ENCODE data around the gene YIPF3. TPM values are rescaled to one million over a fixed set of nuclear protein-coding genes. Genes with fewer than 3 reads are reported as not detected.
"Not testable (repeated sequence)": the region's sequence is repeated elsewhere in the genome, so short reads cannot be mapped to it uniquely, and the experiment has no call there.

YIPF3 gene
- total and polyA plus RNA-seq, 9 donors = 59.5 to 98.0 (median 89.5) TPM

DNA sequence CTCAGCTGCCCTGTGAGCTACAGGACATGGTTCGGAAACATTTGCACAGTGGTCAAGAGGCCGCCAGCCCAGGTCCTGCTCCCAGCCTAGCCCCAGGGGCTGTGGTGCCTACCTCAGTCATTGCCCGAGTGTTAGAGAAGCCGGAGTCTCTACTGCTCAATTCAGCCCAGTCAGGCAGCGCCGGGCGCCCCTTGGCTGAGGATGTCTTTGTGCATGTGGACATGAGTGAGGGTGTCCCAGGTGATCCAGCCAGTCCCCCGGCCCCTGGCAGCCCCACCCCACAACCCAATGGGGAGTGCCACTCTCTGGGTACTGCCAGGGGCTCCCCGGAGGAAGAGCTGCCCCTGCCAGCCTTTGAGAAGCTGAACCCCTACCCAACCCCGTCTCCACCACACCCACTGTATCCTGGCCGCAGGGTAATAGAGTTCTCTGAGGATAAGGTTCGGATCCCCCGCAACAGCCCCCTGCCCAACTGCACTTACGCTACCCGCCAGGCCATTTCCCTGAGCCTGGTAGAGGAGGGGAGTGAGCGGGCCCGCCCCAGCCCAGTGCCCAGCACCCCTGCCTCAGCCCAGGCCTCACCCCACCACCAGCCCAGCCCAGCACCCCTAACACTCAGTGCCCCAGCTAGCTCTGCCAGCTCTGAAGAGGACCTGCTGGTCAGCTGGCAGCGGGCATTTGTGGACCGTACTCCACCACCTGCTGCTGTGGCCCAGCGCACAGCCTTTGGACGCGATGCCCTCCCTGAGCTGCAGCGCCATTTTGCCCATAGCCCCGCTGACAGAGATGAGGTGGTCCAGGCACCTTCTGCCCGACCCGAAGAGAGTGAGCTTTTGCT lies 11.8 kb downstream of the YIPF3 start:
- H3K36me3 ChIP-seq (ENCODE audit: control insufficient read depth, insufficient read depth, low read length) = peaks cover 55% of the 10 kb centered on the region
- H3K27ac ChIP-seq (ENCODE audit: low read length) = no peak overlapping the region
- H3K4me3 ChIP-seq (ENCODE audit: low read length) = no peak overlapping the region
- DNase-seq = no peak
- peaks cover 27% of the 10 kb centered on the region for H3K4me1 ChIP-seq (ENCODE audit: control insufficient read depth, insufficient read depth, low read length)
- peaks cover 17% of the 10 kb centered on the region for H3K27me3 ChIP-seq (ENCODE audit: control insufficient read depth, insufficient read depth, low read length)
- H3K9me3 ChIP-seq (replicated peaks; ENCODE audit: control insufficient read depth, low read depth, low read length) = no peaks in the 10 kb centered on the region
- 90% methylated on average over 17 of the region's 26 CpGs for WGBS (ENCODE audit: insufficient coverage)

- Histone ChIP-seq H3K27me3 (ENCODE audit: control insufficient read depth, insufficient read depth, low read length) (peaks cover 5% of the 10 kb centered on the region), H3K9me3 (replicated peaks; ENCODE audit: control insufficient read depth, low read depth, low read length) (no peaks in the 10 kb centered on the region), H3K4me1 (ENCODE audit: control insufficient read depth, insufficient read depth, low read length) (peaks cover 36% of the 10 kb centered on the region), H3K36me3 (ENCODE audit: control insufficient read depth, insufficient read depth, low read length) (peaks cover 70% of the 10 kb centered on the region), H3K27ac (ENCODE audit: low read length) (no peak overlapping the region), H3K4me3 (ENCODE audit: low read length) (no peak overlapping the region)
- 91% methylated on average over 8 of the region's 8 CpGs for WGBS (ENCODE audit: insufficient coverage)
- no peak for DNase-seq
Measured at GRCh38 chr6:43503443-43503842, 13.3 kb downstream of the YIPF3 start.

GRCh38 chr6:43502666-43503065 lies 14.1 kb downstream of the YIPF3 start:
- Histone ChIP-seq H3K4me3 (ENCODE audit: low read length) (no peak overlapping the region), H3K27me3 (ENCODE audit: control insufficient read depth, insufficient read depth, low read length) (no peaks in the 10 kb centered on the region), H3K27ac (ENCODE audit: low read length) (no peak overlapping the region), H3K36me3 (ENCODE audit: control insufficient read depth, insufficient read depth, low read length) (peaks cover 73% of the 10 kb centered on the region), H3K4me1 (ENCODE audit: control insufficient read depth, insufficient read depth, low read length) (peaks cover 39% of the 10 kb centered on the region), H3K9me3 (replicated peaks; ENCODE audit: control insufficient read depth, low read depth, low read length) (no peaks in the 10 kb centered on the region)
- DNase-seq = no peak
- WGBS (ENCODE audit: insufficient coverage) = 93% methylated on average over 2 of the region's 4 CpGs

DNA sequence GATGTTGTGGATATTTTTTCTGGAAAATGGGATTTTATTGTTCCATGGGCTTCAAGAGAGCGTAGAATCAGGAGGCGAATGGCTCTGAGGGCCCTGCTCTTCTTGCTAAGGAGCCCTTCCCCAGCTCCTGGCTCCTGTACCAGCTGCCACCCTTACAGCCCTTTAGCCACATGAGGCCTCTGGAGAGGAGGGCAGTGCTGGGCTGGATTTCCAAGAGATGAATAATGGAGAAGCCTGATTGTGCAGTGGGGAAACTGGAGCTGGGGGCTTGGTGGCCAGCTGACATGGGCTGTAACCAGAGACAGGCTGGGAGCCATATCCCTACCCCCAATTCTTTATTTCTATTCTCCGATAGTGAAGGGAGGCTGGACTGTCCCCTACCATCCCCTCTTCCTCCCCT lies 15.8 kb downstream of the YIPF3 start:
- no peak overlapping the region for H3K27ac ChIP-seq (ENCODE audit: low read length)
- no CpG with 5 or more reads among the region's 3 CpGs for WGBS (ENCODE audit: insufficient coverage)
- peaks cover 46% of the 10 kb centered on the region for H3K4me1 ChIP-seq (ENCODE audit: control insufficient read depth, insufficient read depth, low read length)

GRCh38 chr6:43499028-43499815 lies 17.5 kb downstream of the YIPF3 start:
- peak; percentile 80 for DNase-seq
- Histone ChIP-seq H3K36me3 (ENCODE audit: control insufficient read depth, insufficient read depth, low read length) (peaks cover 56% of the 10 kb centered on the region), H3K4me3 (ENCODE audit: low read length) (no peak overlapping the region), H3K27me3 (ENCODE audit: control insufficient read depth, insufficient read depth, low read length) (no peaks in the 10 kb centered on the region), H3K9me3 (replicated peaks; ENCODE audit: control insufficient read depth, low read depth, low read length) (no peaks in the 10 kb centered on the region), H3K27ac (ENCODE audit: low read length) (peak overlapping the region; percentile 62), H3K4me1 (ENCODE audit: control insufficient read depth, insufficient read depth, low read length) (peaks cover 62% of the 10 kb centered on the region)
- 63% methylated on average over 11 of the region's 12 CpGs for WGBS (ENCODE audit: insufficient coverage)

More for the DNA sequence above, 15.8 kb downstream of the YIPF3 start:
- no peak overlapping the region for H3K4me3 ChIP-seq (ENCODE audit: low read length)
- no peaks in the 10 kb centered on the region for H3K9me3 ChIP-seq (replicated peaks; ENCODE audit: control insufficient read depth, low read depth, low read length)
- no peaks in the 10 kb centered on the region for H3K27me3 ChIP-seq (ENCODE audit: control insufficient read depth, insufficient read depth, low read length)
- H3K36me3 ChIP-seq (ENCODE audit: control insufficient read depth, insufficient read depth, low read length) = peaks cover 72% of the 10 kb centered on the region
- DNase-seq = no peak

DNA sequence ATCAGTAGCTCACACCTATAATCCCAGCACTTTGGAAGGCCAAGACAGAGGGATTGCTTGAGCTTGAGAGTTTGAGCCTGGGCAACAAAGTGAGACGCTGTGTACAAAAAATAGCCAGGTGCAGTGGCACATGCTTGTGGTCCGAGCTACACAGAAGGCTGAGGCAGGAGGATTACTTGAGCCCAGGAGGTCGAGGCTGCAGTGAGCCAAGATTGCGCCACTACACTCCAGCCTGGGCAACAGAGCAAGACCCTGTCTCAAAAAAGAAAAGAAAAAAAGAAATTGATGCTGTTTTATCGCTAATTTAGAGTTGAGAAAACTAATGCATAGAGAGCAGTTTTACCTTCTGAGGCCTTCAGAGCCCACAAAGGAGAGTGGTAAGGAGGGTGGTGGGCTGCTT lies 18.4 kb downstream of the YIPF3 start:
- peaks cover 71% of the 10 kb centered on the region for H3K4me1 ChIP-seq (ENCODE audit: control insufficient read depth, insufficient read depth, low read length)
- H3K27ac ChIP-seq (ENCODE audit: low read length); H3K27me3 ChIP-seq (ENCODE audit: control insufficient read depth, insufficient read depth, low read length); H3K9me3 ChIP-seq (replicated peaks; ENCODE audit: control insufficient read depth, low read depth, low read length); H3K4me3 ChIP-seq (ENCODE audit: low read length); DNase-seq: not testable (repeated sequence)
- 98% methylated on average over 4 of the region's 5 CpGs for WGBS (ENCODE audit: insufficient coverage)
- H3K36me3 ChIP-seq (ENCODE audit: control insufficient read depth, insufficient read depth, low read length) = peaks cover 49% of the 10 kb centered on the region

- peaks cover 77% of the 10 kb centered on the region for H3K4me1 ChIP-seq (ENCODE audit: control insufficient read depth, insufficient read depth, low read length)
- no peaks in the 10 kb centered on the region for H3K9me3 ChIP-seq (replicated peaks; ENCODE audit: control insufficient read depth, low read depth, low read length)
- H3K4me3 ChIP-seq (ENCODE audit: low read length) = no peak overlapping the region
- no peaks in the 10 kb centered on the region for H3K27me3 ChIP-seq (ENCODE audit: control insufficient read depth, insufficient read depth, low read length)
- DNase-seq = no peak
- 68% methylated on average over 8 of the region's 12 CpGs for WGBS (ENCODE audit: insufficient coverage)
- H3K27ac ChIP-seq (ENCODE audit: low read length) = no peak overlapping the region
- H3K36me3 ChIP-seq (ENCODE audit: control insufficient read depth, insufficient read depth, low read length) = peaks cover 44% of the 10 kb centered on the region
Measured at GRCh38 chr6:43497689-43498088, 19.0 kb downstream of the YIPF3 start.

GRCh38 chr6:43497129-43497396 lies 19.7 kb downstream of the YIPF3 start:
- Histone ChIP-seq H3K4me3 (ENCODE audit: low read length) (no peak overlapping the region), H3K4me1 (ENCODE audit: control insufficient read depth, insufficient read depth, low read length) (peaks cover 83% of the 10 kb centered on the region), H3K27ac (ENCODE audit: low read length) (no peak overlapping the region), H3K9me3 (replicated peaks; ENCODE audit: control insufficient read depth, low read depth, low read length) (no peaks in the 10 kb centered on the region), H3K27me3 (ENCODE audit: control insufficient read depth, insufficient read depth, low read length) (no peaks in the 10 kb centered on the region), H3K36me3 (ENCODE audit: control insufficient read depth, insufficient read depth, low read length) (peaks cover 38% of the 10 kb centered on the region)
- no CpG with 5 or more reads among the region's 6 CpGs for whole genome bisulfite sequencing (ENCODE audit: insufficient coverage)
- DNase-seq = no peak

- whole genome bisulfite sequencing (ENCODE audit: insufficient coverage) = 58% methylated on average over 11 of the region's 18 CpGs
- no peak for DNase-seq
- Histone ChIP-seq H3K4me1 (ENCODE audit: control insufficient read depth, insufficient read depth, low read length) (peaks cover 87% of the 10 kb centered on the region), H3K27me3 (ENCODE audit: control insufficient read depth, insufficient read depth, low read length) (no peaks in the 10 kb centered on the region), H3K36me3 (ENCODE audit: control insufficient read depth, insufficient read depth, low read length) (peaks cover 34% of the 10 kb centered on the region), H3K9me3 (replicated peaks; ENCODE audit: control insufficient read depth, low read depth, low read length) (no peaks in the 10 kb centered on the region), H3K27ac (ENCODE audit: low read length) (no peak overlapping the region), H3K4me3 (ENCODE audit: low read length) (no peak overlapping the region)
Measured at GRCh38 chr6:43496370-43497128, 20.2 kb downstream of the YIPF3 start.

DNA sequence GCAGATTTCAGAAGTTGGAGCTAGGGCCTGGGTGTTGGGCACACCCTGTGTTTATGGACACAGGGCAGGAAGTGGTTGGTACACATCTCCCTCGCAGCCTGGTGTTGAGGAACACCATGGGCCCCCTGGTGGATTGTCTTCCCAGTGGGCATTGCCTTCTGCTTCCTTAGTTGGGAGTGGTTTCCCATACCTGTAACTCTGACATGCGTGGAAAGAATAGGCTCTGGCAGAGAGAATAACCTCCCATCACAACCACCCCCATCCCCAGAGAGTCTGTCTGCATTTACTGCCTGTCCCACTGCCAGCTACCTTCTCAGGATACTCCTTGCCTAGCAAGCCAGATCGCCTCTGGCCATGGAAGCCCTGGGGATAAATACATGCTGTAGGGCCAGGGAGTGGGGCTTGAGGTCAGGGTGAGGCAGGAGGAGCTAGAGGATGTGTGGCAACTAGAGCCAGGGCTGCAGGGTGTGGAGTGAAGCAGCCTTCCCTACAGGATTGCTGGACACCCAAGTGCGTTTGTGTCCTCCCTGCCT lies 21.3 kb downstream of the YIPF3 start:
- no peak overlapping the region for H3K27ac ChIP-seq (ENCODE audit: low read length)
- DNase-seq = no peak
- H3K4me1 ChIP-seq (ENCODE audit: control insufficient read depth, insufficient read depth, low read length) = peaks cover 81% of the 10 kb centered on the region
- no peaks in the 10 kb centered on the region for H3K27me3 ChIP-seq (ENCODE audit: control insufficient read depth, insufficient read depth, low read length)
- H3K36me3 ChIP-seq (ENCODE audit: control insufficient read depth, insufficient read depth, low read length) = peaks cover 25% of the 10 kb centered on the region
- H3K9me3 ChIP-seq (replicated peaks; ENCODE audit: control insufficient read depth, low read depth, low read length) = no peaks in the 10 kb centered on the region
- no peak overlapping the region for H3K4me3 ChIP-seq (ENCODE audit: low read length)
- 53% methylated on average over 2 of the region's 4 CpGs for WGBS (ENCODE audit: insufficient coverage)

Data from muscle of leg (tissue), 11 donors.